Testis (tissue), 2 donors: Measurements from ENCODE around the gene KDM4C.

Experiments
- POLR2A ChIP-seq: fragments of 450-650 bp; IDR thresholded peaks from one replicate; pipeline ENCODE4 v1.6.1; 2017; ENCODE audit warnings: antibody characterized with exemption, mild to moderate bottlenecking, moderate library complexity
- TF ChIP-seq, protein P1 (sequence below), 3 experiments: fragments of 450-650 bp in 2 of 3; fragments of 200-600 bp in 1 of 3; sonication (generic) in 1 of 3; IDR thresholded peaks; one replicate each; pipeline ENCODE4 v1.5.1; 2016 to 2019; ENCODE audit warnings: antibody characterized with exemption in 3 of 3, mild to moderate bottlenecking in 2 of 3, moderate library complexity in 1 of 3

DNA sequence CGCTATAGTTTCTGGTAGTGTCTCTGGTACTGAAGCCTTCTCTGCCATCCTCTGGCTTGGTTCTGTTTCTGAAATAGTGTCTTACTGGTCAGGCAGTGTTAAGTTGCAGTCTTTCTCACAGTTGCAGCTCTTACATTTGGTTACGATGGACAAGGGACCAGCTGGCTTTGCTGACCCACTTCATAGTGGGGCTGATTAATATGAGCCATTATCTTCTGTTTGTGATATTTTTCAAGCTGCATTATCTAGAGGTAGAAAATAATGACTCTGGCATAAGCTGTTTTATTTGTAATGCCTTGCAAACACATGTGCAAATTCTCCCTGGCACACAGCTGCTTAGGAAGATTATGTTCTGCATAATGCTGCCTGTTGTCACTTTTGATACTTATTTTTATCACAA lies 199.1 kb downstream of the KDM4C start:
- TF ChIP-seq, protein P1, sequence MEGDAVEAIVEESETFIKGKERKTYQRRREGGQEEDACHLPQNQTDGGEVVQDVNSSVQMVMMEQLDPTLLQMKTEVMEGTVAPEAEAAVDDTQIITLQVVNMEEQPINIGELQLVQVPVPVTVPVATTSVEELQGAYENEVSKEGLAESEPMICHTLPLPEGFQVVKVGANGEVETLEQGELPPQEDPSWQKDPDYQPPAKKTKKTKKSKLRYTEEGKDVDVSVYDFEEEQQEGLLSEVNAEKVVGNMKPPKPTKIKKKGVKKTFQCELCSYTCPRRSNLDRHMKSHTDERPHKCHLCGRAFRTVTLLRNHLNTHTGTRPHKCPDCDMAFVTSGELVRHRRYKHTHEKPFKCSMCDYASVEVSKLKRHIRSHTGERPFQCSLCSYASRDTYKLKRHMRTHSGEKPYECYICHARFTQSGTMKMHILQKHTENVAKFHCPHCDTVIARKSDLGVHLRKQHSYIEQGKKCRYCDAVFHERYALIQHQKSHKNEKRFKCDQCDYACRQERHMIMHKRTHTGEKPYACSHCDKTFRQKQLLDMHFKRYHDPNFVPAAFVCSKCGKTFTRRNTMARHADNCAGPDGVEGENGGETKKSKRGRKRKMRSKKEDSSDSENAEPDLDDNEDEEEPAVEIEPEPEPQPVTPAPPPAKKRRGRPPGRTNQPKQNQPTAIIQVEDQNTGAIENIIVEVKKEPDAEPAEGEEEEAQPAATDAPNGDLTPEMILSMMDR (IDR thresholded peaks at IDR 0.05) = no peak
- no peak for TF ChIP-seq POLR2A
